Subcutaneous abdominal adipose tissue (tissue), 5 donors: ENCODE results near the gene BATF2.
"Not testable (repeated sequence)": the region's sequence is repeated elsewhere in the genome, so short reads cannot be mapped to it uniquely, and the experiment has no call there.

Experiments used
- H3K27ac ChIP-seq: one replicate; pipeline ENCODE4 v1.7.0; 2013; ENCODE audit warnings: low read depth, mild to moderate bottlenecking, inconsistent platforms, low read length, moderate library complexity
- H3K27me3 ChIP-seq, 5 donors: one replicate each; pipeline ENCODE4 v1.7.0; 2013; ENCODE audit warnings: low read length in 5 of 5, inconsistent platforms in 1 of 5; ENCODE audit not compliant: control insufficient read depth in 5 of 5, insufficient read depth in 4 of 5
- H3K36me3 ChIP-seq, 5 donors: one replicate each; pipeline ENCODE4 v1.7.0; 2013; ENCODE audit warnings: low read length in 5 of 5; ENCODE audit not compliant: control insufficient read depth in 5 of 5, insufficient read depth in 5 of 5
- H3K4me1 ChIP-seq, 5 donors: one replicate each; pipeline ENCODE4 v1.7.0; 2013; ENCODE audit warnings: low read length in 5 of 5, mild to moderate bottlenecking in 3 of 5, moderate library complexity in 1 of 5; ENCODE audit not compliant: control insufficient read depth in 5 of 5, insufficient read depth in 5 of 5
- H3K4me3 ChIP-seq, 5 donors: one replicate each; pipeline ENCODE4 v1.7.0; 2013; ENCODE audit warnings: low read length in 5 of 5, low read depth in 1 of 5
- H3K9ac ChIP-seq, 5 donors: one replicate each; pipeline ENCODE4 v1.7.0; 2013; ENCODE audit warnings: low read length in 5 of 5, mild to moderate bottlenecking in 4 of 5, moderate library complexity in 3 of 5
- H3K9me3 ChIP-seq, 5 donors: one replicate each; pipeline ENCODE4 v1.7.0; 2013; ENCODE audit warnings: low read length in 5 of 5; ENCODE audit not compliant: control insufficient read depth in 5 of 5
- donor health status: healthy.
- donor health status: healthy.
- donor health status: healthy.
- donor health status: healthy.
- donor health status: healthy.

BATF2 gene

GRCh38 chr11:65034423-65034822, 37.7 kb upstream of the BATF2 start:
- Histone ChIP-seq H3K9ac (no peak overlapping the region), H3K27ac (no peak overlapping the region), H3K36me3 (peaks cover 0 to 64% (median 58%) of the 10 kb centered on the region in 5 donors), H3K4me3 (no peak overlapping the region), H3K9me3 (no peaks in the 10 kb centered on the region), H3K4me1 (peaks cover 0 to 10% (median 3%) of the 10 kb centered on the region in 5 donors), H3K27me3 (no peaks in the 10 kb centered on the region)

DNA sequence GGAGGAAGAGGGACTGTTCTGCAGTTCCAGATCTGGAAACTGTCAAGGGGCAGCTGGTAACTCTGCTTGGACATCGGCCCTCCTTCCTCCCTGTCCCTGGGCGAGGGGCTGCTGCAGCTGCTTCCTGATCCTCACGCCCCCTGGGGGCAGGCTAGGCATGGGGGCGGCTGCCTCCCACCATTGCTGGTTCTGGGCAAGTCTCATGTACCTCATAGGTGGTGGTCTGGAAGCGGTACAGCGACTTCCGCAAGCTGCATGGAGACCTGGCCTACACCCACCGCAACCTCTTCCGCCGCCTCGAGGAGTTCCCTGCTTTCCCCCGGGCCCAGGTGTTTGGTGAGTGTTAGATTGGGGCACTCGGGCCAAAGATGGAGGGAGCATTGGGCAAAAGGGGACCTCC, 35.4 kb upstream of the BATF2 start:
- Histone ChIP-seq H3K27me3 (no peaks in the 10 kb centered on the region), H3K4me1 (peaks cover 0 to 18% (median 13%) of the 10 kb centered on the region in 5 donors), H3K36me3 (peaks cover 0 to 49% (median 43%) of the 10 kb centered on the region in 5 donors), H3K9ac (no peak overlapping the region), H3K9me3 (no peaks in the 10 kb centered on the region), H3K4me3 (no peak overlapping the region), H3K27ac (no peak overlapping the region)

- H3K9ac ChIP-seq = peak within 1 kb of the TSS in 4 of 5 donors; percentile 50 to 72 (median 68)
These were observed 30.7 kb upstream of the BATF2 start, which contains the start of gene SNX15 for GRCh38 chr11:65027213-65028067. Gene SNX15, plus strand, starts transcription at chr11:65027439. Its CDS starts 99 bp downstream, at chr11:65027538.

DNA sequence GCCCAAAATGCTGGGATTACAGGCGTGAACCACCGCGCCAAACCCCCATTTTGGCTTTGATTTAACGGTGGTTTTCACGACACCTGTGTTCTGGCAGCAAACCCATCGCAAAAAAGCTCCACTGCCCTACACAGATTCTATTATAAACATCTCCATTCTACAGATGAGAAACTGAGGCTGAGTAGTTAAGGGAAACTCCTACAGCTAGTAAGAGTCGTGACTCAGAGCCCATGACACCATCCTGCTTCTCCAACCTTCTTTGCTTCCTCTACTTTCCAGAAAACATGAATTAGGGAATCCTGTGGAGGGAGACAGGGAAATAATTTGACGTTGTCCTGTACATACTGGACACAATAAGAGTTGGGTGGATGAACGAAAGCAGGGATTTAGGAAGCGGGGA, 30.0 kb upstream of the BATF2 start:
- Histone ChIP-seq H3K27me3 (no peaks in the 10 kb centered on the region), H3K9ac (peak overlapping the region in 2 of 5 donors; percentile 68 to 72), H3K4me3 (peak overlapping the region in 4 of 5 donors; percentile 68 to 91 (median 78))

More at GRCh38 chr11:65027213-65028067, 30.7 kb upstream of the BATF2 start, which contains the start of gene SNX15:
- Histone ChIP-seq H3K4me3 (peak within 1 kb of the TSS; percentile 74 to 91 (median 83)), H3K4me1 (peaks cover 0 to 22% (median 12%) of the 10 kb centered on the region in 5 donors), H3K27ac (peak within 1 kb of the TSS; percentile 81), H3K36me3 (peaks cover 0 to 13% (median 7%) of the 10 kb centered on the region in 5 donors), H3K27me3 (no peaks in the 10 kb centered on the region), H3K9me3 (no peaks in the 10 kb centered on the region)

GRCh38 chr11:65023502-65023901, 26.7 kb upstream of the BATF2 start:
- not testable (repeated sequence) for H3K4me3 ChIP-seq, H3K27ac ChIP-seq

More for the DNA sequence above, 30.0 kb upstream of the BATF2 start:
- Histone ChIP-seq H3K9me3 (no peaks in the 10 kb centered on the region), H3K4me1 (peaks cover 0 to 22% (median 12%) of the 10 kb centered on the region in 5 donors), H3K36me3 (peaks cover 0 to 13% (median 7%) of the 10 kb centered on the region in 5 donors), H3K27ac (peak overlapping the region; percentile 81)

GRCh38 chr11:65021509-65021908, 24.7 kb upstream of the BATF2 start:
- no peak overlapping the region for H3K27ac ChIP-seq
- peaks cover 0 to 6% (median 3%) of the 10 kb centered on the region in 5 donors for H3K4me1 ChIP-seq
- no peaks in the 10 kb centered on the region for H3K9me3 ChIP-seq
- no peaks in the 10 kb centered on the region for H3K27me3 ChIP-seq
- no peak overlapping the region for H3K9ac ChIP-seq
- H3K4me3 ChIP-seq = no peak overlapping the region
- peaks cover 0 to 39% (median 28%) of the 10 kb centered on the region in 5 donors for H3K36me3 ChIP-seq

More at GRCh38 chr11:65023502-65023901, 26.7 kb upstream of the BATF2 start:
- not testable (repeated sequence) for H3K9ac ChIP-seq, H3K27me3 ChIP-seq, H3K9me3 ChIP-seq
- H3K36me3 ChIP-seq = peaks cover 0 to 31% (median 25%) of the 10 kb centered on the region in 5 donors
- peaks cover 0 to 20% (median 12%) of the 10 kb centered on the region in 5 donors for H3K4me1 ChIP-seq

GRCh38 chr11:65021003-65021402, 24.2 kb upstream of the BATF2 start:
- no peaks in the 10 kb centered on the region for H3K27me3 ChIP-seq
- H3K4me1 ChIP-seq = peaks cover 0 to 6% (median 3%) of the 10 kb centered on the region in 5 donors
- H3K9me3 ChIP-seq = no peaks in the 10 kb centered on the region
- H3K9ac ChIP-seq = no peak overlapping the region
- peaks cover 0 to 39% (median 28%) of the 10 kb centered on the region in 5 donors for H3K36me3 ChIP-seq
- H3K4me3 ChIP-seq = no peak overlapping the region
- H3K27ac ChIP-seq = no peak overlapping the region

- Histone ChIP-seq H3K9ac (peak overlapping the region in 1 of 5 donors; percentile 26), H3K27me3 (no peaks in the 10 kb centered on the region), H3K36me3 (peaks cover 0 to 39% (median 28%) of the 10 kb centered on the region in 5 donors), H3K27ac (no peak overlapping the region), H3K9me3 (no peaks in the 10 kb centered on the region), H3K4me1 (peaks cover 0 to 13% (median 5%) of the 10 kb centered on the region in 5 donors), H3K4me3 (no peak overlapping the region)
These were observed 23.1 kb upstream of the BATF2 start for GRCh38 chr11:65019824-65020223.

DNA sequence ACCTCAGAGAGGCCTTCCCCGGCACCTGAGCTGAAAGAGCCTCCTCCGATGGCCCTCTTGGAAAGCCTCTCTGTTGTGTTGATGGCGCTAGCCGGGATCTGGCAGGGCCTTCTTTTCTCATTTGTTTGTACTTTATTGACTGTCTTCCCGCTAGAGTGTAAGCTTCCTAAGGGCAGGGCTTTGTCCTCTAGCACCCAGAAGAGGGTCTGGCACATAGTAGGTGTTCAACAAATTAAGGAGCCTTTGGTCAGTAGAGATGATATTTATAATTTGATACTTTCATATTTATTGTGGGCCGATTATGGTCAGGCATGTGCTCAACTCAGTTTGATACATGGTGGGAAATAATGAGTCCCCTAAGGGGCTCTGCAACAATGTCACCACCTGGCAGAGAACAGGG, 21.2 kb upstream of the BATF2 start:
- Histone ChIP-seq H3K4me1 (peaks cover 3 to 30% (median 18%) of the 10 kb centered on the region in 5 donors), H3K36me3 (peaks cover 0 to 39% (median 28%) of the 10 kb centered on the region in 5 donors), H3K9ac (no peak overlapping the region), H3K27ac (no peak overlapping the region), H3K4me3 (no peak overlapping the region), H3K27me3 (no peaks in the 10 kb centered on the region), H3K9me3 (no peaks in the 10 kb centered on the region)

DNA sequence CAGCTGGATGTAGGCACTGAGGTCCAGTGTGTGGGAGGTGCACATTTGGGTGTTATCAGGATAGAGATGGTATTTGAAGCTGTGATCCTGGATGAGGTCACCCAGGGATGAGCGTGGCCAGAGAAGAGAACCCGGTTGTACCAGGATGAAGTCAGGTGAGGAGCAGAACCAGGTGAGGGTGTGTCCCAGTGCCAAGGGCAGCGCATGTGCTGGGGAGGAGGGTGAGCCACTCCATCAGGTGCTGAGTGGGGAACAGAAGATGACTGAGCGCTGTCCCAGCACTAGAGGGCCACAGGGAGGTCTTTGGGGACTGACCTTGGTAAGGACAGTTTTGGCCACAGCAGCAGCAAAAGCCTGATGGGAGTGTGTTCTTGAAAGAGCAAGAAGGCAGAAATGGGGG, 19.9 kb upstream of the BATF2 start:
- Histone ChIP-seq H3K36me3 (peaks cover 0 to 30% (median 20%) of the 10 kb centered on the region in 5 donors), H3K4me3 (no peak overlapping the region), H3K27me3 (no peaks in the 10 kb centered on the region), H3K27ac (no peak overlapping the region), H3K9me3 (no peaks in the 10 kb centered on the region), H3K9ac (no peak overlapping the region), H3K4me1 (peaks cover 3 to 31% (median 19%) of the 10 kb centered on the region in 5 donors)
